OCI-LY1 (cell line): ENCODE results near the gene MTHFD1L.

Source experiments
- EZH2 ChIP-seq: fragments of 200-600 bp; sonication (generic), shearing (Covaris generic); IDR thresholded peaks from 2 replicates; pipeline ENCODE4 v1.8.0; 2017; ENCODE audit warnings: borderline replicate concordance, mixed run types, mild to moderate bottlenecking, antibody characterized with exemption, low read length, moderate library complexity, mixed read lengths
- TF ChIP-seq, protein P1 (sequence below): fragments of 200-600 bp; sonication (generic), shearing (Covaris generic); IDR thresholded peaks from 2 replicates; pipeline ENCODE4 v1.5.1; 2017; ENCODE audit warnings: mild to moderate bottlenecking, antibody characterized with exemption, low read length, moderate library complexity, mixed read lengths

DNA sequence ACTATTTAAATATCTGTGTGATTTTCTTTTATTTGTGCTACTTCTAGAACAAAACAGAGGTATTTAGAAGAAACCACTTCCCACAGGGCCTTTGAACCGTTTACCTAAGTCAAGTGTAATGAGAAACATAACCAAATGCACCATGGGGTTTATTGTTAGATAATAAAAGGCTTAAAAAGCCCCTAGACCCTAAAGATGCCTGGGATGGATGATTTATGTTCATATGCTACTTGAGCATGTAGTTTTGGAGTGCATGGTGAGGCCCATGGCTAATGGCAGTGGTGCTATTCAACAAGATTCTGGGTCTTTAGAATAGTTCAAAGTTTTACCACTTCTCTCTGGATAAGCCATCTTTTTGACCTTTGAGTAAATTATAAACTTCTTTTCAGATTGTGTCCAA, 65.9 kb downstream of the MTHFD1L start:
- TF ChIP-seq, protein P1, sequence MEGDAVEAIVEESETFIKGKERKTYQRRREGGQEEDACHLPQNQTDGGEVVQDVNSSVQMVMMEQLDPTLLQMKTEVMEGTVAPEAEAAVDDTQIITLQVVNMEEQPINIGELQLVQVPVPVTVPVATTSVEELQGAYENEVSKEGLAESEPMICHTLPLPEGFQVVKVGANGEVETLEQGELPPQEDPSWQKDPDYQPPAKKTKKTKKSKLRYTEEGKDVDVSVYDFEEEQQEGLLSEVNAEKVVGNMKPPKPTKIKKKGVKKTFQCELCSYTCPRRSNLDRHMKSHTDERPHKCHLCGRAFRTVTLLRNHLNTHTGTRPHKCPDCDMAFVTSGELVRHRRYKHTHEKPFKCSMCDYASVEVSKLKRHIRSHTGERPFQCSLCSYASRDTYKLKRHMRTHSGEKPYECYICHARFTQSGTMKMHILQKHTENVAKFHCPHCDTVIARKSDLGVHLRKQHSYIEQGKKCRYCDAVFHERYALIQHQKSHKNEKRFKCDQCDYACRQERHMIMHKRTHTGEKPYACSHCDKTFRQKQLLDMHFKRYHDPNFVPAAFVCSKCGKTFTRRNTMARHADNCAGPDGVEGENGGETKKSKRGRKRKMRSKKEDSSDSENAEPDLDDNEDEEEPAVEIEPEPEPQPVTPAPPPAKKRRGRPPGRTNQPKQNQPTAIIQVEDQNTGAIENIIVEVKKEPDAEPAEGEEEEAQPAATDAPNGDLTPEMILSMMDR: no peak
- no peak for TF ChIP-seq EZH2
